Small intestine (tissue), 7 donors: ENCODE data around the gene KCTD18. TPM values are rescaled to one million over a fixed set of nuclear protein-coding genes. Genes with fewer than 3 reads are reported as not detected.

Source experiments
- DNase-seq, 2 donors: peaks; one replicate each; pipeline versions ENCODE4 v3.0.0 to v3.0.0-alpha.2; 2013
- FAIRE-seq: peaks from 2 replicates; lab custom pipeline; 2012; peaks lifted over from hg19 to GRCh38; lab: Jason Lieb, UNC
- H3K27ac ChIP-seq, 3 donors: one replicate each; pipeline ENCODE4 v1.5.1; 2013; ENCODE audit warnings: low read length in 2 of 3, mild to moderate bottlenecking in 2 of 3, control low read depth in 1 of 3, inconsistent platforms in 1 of 3, low read depth in 1 of 3, moderate library complexity in 1 of 3
- H3K27me3 ChIP-seq, 3 donors: one replicate each; pipeline ENCODE4 v1.6.1; 2013; ENCODE audit warnings: low read length in 3 of 3, inconsistent platforms in 1 of 3; ENCODE audit not compliant: control insufficient read depth in 3 of 3, insufficient read depth in 3 of 3
- H3K36me3 ChIP-seq, 3 donors: one replicate each; pipeline ENCODE4 v1.6.1; 2013; ENCODE audit warnings: low read length in 3 of 3, inconsistent platforms in 1 of 3, low read depth in 1 of 3, mild to moderate bottlenecking in 1 of 3, moderate library complexity in 1 of 3; ENCODE audit not compliant: control insufficient read depth in 3 of 3, insufficient read depth in 2 of 3
- H3K4me1 ChIP-seq, 3 donors: one replicate each; pipeline ENCODE4 v1.6.1; 2013; ENCODE audit warnings: low read length in 2 of 3, inconsistent platforms in 1 of 3, low read depth in 1 of 3, mild to moderate bottlenecking in 1 of 3, moderate library complexity in 1 of 3; ENCODE audit not compliant: control insufficient read depth in 3 of 3, insufficient read depth in 2 of 3
- H3K4me3 ChIP-seq, 3 donors: one replicate each; pipeline ENCODE4 v1.5.1; 2013; ENCODE audit warnings: low read length in 3 of 3, control low read depth in 1 of 3, inconsistent platforms in 1 of 3, low read depth in 1 of 3, mild to moderate bottlenecking in 1 of 3, moderate library complexity in 1 of 3
- H3K9me3 ChIP-seq, 2 donors: one replicate each; pipeline ENCODE4 v1.6.1; 2013; ENCODE audit warnings: low read depth in 1 of 2, low read length in 1 of 2; ENCODE audit not compliant: control insufficient read depth in 2 of 2, insufficient read depth in 1 of 2
- WGBS, 3 donors: extraction: QIAGEN DNeasy Blood & Tissue Kit; methylation state at CpG; one replicate each; pipeline ENCODE4 v1.1.7; 2013; 5-methylcytosine and 5-hydroxymethylcytosine counted together
- polyA plus RNA-seq, 4 donors: library from polyadenylated mRNA; stranded (reverse) in 3 of 4; unstranded in 1 of 4; fragments of 200-250 nt in 3 of 4; fragments of 120-200 nt in 1 of 4; gene quantifications; one replicate each; pipeline versions ENCODE4 v1.2.1 to v1.2.3, GENCODE V29; 2013
- donor health status: healthy with polysubstance abuse.
- donor health status: control.
- donor health status: control.
- donor health status: Bipolar disorder and iron deficiency.
- donor health status: healthy.

The KCTD18 gene
- polyA plus RNA-seq, 4 donors, result 8.6 to 14.3 (median 11.0) TPM

DNA sequence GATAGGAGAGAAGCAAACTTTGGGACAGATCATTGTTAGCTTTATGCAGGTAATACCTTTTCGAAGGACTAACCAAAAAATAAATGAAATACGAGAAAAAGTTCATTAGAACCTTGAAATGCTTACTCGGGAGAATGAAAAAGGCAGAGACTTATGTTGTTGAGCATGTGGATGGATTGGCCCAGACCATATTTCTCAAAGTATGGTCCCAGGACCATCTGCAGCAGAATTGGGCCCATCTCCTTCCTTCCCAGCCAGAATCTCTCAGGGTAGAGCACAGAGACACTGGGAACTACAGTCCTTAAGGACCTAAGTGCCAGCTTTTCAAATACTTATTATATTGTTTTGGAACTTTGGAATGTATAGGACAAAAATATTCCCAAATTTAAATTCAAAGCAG is 50.8 kb downstream of the KCTD18 start:
- Histone ChIP-seq H3K27me3 (no peaks in the 10 kb centered on the region), H3K4me3 (no peak overlapping the region), H3K27ac (no peak overlapping the region), H3K36me3 (peaks cover 9 to 21% (median 11%) of the 10 kb centered on the region in 3 donors), H3K4me1 (no peaks in the 10 kb centered on the region), H3K9me3 (no peaks in the 10 kb centered on the region)
- WGBS, 3 donors, result 68 to 92% (median 75%) methylated on average over 3 of the region's 3 CpGs
- FAIRE-seq (no peak), DNase-seq (no peak)

DNA sequence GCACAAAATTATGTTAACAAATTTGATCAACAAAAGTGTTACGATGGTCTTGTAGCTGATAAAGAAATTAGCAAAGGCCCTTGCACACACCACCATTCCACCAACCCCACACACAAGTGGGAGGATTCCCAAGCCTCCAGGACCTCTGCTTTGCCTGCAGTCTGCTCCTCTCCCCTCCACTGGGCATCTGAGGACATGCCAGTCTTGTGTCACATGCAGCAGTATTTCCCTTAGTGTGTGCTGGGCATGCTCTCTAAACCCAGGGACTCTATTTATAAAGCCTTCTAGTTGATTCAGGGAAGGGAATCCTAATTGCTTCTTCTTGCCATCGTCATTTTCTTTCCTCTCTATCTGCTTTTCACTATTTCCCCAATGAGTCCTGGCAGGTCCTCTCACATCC is 53.3 kb downstream of the KCTD18 start:
- no peak overlapping the region for H3K4me3 ChIP-seq
- peaks cover 5 to 28% (median 9%) of the 10 kb centered on the region in 3 donors for H3K36me3 ChIP-seq
- no peak overlapping the region for H3K27ac ChIP-seq
- DNase-seq (no peak), FAIRE-seq (no peak)
- no peaks in the 10 kb centered on the region for H3K9me3 ChIP-seq
- H3K27me3 ChIP-seq, result no peaks in the 10 kb centered on the region
- 93 to 100% (median 94%) methylated on average over 2 of the region's 2 CpGs for WGBS, 3 donors
- no peaks in the 10 kb centered on the region for H3K4me1 ChIP-seq

DNA sequence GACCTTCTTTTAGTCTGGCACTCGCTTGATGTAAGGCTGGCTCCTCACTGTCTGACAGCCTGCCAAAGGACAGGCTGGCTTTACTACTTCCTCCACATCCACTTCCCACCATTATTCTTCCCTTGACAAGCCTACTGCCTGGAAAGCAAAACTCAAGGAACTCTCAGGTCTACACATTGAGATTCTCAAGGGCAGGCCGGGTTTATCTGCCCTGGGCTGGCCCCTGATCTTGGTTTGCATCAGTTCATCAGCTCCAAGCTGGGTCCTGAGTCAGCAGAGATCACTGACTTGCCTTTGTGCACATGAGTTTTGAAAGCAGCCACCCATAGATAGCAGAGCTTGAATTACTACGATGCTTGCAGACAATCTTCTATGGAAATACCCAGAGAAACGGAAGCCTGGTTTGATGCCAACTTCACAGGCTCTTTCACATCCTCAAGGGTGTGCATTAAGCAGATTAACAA is 53.9 kb downstream of the KCTD18 start:
- Histone ChIP-seq H3K36me3 (peaks cover 3 to 33% (median 7%) of the 10 kb centered on the region in 3 donors), H3K4me1 (no peaks in the 10 kb centered on the region), H3K27me3 (no peaks in the 10 kb centered on the region), H3K9me3 (no peaks in the 10 kb centered on the region), H3K27ac (no peak overlapping the region), H3K4me3 (no peak overlapping the region)
- WGBS, 3 donors, result 63 to 95% (median 69%) methylated on average over 4 of the region's 4 CpGs
- DNase-seq (no peak), FAIRE-seq (no peak)

DNA sequence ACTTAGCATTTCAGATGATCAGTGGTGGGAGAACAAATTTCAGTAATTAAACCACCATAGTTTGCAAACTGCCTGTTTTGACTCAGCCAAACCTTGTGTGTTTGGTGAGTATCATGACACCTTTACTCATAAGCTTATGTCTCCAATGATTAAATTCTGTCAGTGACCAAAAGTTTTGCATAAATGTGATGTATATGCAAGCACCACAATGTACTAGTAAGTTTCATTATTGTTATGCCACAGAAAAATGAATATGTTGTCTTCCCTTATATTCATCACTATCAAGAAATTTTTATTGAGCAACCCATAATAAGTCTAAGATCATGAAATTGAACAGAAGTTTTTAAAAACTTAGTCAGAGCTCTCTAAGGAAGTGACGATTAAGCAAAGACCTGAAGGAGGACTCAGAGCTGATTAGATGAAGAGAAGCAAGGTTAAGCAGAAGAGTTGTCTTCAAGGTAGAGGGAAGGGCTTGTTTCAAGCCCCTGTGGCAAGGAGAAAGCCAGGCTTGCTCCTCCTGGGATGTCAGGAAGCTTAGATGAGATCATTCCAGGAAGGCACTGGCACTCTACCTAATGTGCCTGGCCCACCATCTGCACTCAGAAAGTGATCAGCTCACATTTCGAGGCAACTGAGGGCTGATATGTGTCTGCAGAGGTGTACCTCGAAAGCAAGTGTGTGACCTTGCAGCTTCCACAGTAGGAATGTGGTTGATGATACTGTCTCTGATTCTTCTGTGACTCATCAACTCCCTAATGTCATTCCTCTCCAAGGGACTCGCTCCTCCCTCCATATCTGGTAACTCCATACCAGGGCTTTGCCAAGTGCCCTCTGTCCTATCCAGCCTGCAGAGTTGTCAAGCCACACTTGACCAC is 54.7 kb downstream of the KCTD18 start:
- FAIRE-seq, result no peak
- Histone ChIP-seq H3K9me3 (no peaks in the 10 kb centered on the region), H3K4me1 (no peaks in the 10 kb centered on the region), H3K27ac (no peak overlapping the region), H3K4me3 (no peak overlapping the region), H3K27me3 (no peaks in the 10 kb centered on the region), H3K36me3 (peaks cover 3 to 28% (median 7%) of the 10 kb centered on the region in 3 donors)
- DNase-seq, result no peak
- WGBS, 3 donors, result 80 to 96% (median 82%) methylated on average over 4 of the region's 4 CpGs

DNA sequence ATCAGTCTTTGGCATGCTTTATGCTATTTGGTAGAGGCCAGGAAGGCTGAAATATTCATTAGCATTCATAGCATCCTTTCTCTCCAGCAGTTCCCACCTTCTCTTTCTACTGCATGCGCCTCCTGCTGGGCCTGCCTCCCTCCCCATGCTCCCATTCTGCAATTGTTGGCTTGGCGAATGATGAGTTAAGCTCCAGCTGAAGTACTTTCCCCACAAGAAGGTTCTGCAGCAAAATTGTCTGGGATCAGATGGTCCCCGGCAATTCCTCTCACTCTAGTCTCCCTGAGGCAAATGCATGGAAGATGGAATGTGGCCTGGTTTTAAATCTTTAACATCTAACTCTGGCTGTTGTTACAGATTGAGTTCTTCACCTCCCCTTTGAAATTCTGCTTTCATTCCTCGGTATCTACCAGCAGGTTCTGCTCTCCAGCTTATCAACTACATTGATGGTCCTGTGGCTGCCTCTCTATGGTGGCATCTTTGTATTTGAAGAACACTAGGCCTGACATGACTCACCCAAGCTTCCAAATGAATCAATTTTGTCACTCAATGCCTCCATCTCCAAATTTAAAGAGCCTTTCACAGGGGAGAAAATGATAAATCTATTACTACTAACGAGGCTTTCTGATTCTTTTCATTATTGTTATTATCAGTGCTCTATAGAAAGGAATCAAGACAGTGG is 55.9 kb downstream of the KCTD18 start:
- FAIRE-seq (no peak), DNase-seq (no peak)
- Histone ChIP-seq H3K9me3 (no peaks in the 10 kb centered on the region), H3K36me3 (peaks cover 0 to 31% (median 5%) of the 10 kb centered on the region in 3 donors), H3K27ac (no peak overlapping the region), H3K4me1 (no peaks in the 10 kb centered on the region), H3K27me3 (no peaks in the 10 kb centered on the region), H3K4me3 (no peak overlapping the region)
- WGBS, 3 donors, result 66 to 81% (median 72%) methylated on average over 5 of the region's 5 CpGs

DNA sequence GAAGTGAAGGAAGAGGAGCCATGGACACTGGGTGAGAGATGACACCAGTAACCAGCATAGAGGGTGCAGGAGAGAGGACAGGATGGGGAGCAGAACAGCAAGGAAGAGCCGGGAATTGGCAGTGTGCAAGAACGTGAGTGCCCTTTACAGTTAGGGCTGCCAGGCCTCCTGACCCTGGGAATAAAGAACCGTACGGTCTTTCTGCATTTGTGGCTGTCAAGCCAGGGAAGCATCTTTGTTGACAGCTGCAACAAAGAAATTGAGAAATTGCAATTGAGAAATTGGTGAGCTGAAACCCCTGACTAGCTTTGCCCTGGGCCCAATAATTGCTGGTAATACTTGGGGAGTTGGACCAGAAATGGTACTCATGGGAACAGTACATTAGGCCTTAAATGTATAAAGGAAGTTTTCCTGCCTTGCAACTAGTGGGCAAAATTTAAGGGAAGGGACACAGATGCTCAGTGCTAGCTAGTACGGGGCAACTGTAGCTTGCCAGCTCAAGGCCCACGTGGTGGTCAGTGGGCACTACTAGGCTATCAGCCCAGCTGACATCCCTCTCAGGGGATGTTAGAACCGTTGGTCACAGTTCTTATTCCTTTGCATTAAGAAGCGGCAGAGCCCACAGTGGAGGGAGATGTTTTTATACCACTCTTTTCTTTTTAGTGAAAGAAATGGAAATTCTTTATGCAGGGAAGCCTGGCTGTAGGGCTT is 56.6 kb downstream of the KCTD18 start:
- FAIRE-seq, result no peak
- no peaks in the 10 kb centered on the region for H3K4me1 ChIP-seq
- no peak overlapping the region for H3K27ac ChIP-seq
- no peak overlapping the region for H3K4me3 ChIP-seq
- peaks cover 0 to 31% (median 4%) of the 10 kb centered on the region in 3 donors for H3K36me3 ChIP-seq
- H3K9me3 ChIP-seq, result no peaks in the 10 kb centered on the region
- H3K27me3 ChIP-seq, result no peaks in the 10 kb centered on the region
- DNase-seq, result no peak
- 84 to 91% (median 90%) methylated on average over 8 of the region's 8 CpGs for WGBS, 3 donors

DNA sequence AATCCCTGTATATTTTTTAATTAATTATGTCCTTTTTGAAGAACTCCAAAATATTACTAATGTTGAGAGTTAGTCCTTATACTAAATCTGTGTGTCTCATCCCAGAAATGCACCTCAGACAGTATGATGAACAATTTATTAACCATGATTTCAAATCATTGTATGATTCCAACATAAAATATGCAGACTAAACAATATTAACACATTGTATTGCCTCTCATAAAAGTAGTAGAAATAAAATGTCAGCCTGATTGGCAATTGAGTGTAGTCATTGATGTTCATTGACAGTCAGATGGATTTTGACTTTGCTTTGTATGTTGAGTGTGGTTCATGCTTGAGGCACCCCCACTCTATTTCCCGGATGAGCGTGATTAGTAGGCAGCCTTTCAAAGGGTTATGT is 57.5 kb downstream of the KCTD18 start:
- WGBS, 3 donors, result 95 to 97% (median 97%) methylated on average over 2 of the region's 2 CpGs
- no peak overlapping the region for H3K4me3 ChIP-seq
- no peak for DNase-seq
- no peak overlapping the region for H3K27ac ChIP-seq
- peaks cover 0 to 36% (median 4%) of the 10 kb centered on the region in 3 donors for H3K36me3 ChIP-seq
- FAIRE-seq, result no peak
- H3K4me1 ChIP-seq, result no peaks in the 10 kb centered on the region
- H3K27me3 ChIP-seq, result no peaks in the 10 kb centered on the region
- no peaks in the 10 kb centered on the region for H3K9me3 ChIP-seq

DNA sequence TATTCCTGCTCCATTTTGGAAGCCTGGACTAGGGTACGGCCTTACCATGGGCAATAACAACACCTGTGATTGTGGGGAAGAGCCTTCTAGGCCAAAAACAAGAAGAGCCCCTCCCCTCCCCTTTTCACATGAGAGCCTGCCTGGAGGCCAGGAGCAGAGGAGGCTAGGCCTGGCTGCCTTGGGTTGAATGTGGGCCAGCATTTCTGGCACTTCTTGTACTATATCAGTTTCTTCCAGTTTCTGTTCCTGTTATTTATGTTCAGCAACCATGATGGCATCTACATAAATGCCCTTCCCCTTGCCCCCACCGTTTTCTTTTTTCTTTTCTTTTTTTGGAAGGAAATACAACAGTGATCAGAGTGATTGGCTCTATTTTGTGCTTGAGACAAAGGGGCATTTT is 58.4 kb downstream of the KCTD18 start:
- no peaks in the 10 kb centered on the region for H3K27me3 ChIP-seq
- WGBS, 3 donors, result 89 to 96% (median 92%) methylated on average over 2 of the region's 2 CpGs
- DNase-seq, result no peak
- no peaks in the 10 kb centered on the region for H3K4me1 ChIP-seq
- peaks cover 0 to 36% (median 2%) of the 10 kb centered on the region in 3 donors for H3K36me3 ChIP-seq
- no peak overlapping the region for H3K4me3 ChIP-seq
- H3K27ac ChIP-seq, result no peak overlapping the region
- FAIRE-seq, result no peak
- no peaks in the 10 kb centered on the region for H3K9me3 ChIP-seq
